Choroid plexus epithelial cell (primary cell): ENCODE measurements around the gene MRTFB.
A peak's percentile ranks its signal among the peaks of the same experiment; 100 is the strongest.

Source experiments
- DNase-seq: peaks from one replicate; pipeline ENCODE4 v3.0.0-alpha.2; 2010; ENCODE audit warnings: low read depth
- H3K4me3 ChIP-seq: 2 replicates; pipeline ENCODE4 v1.5.1; 2011; ENCODE audit warnings: low read depth, mild to moderate bottlenecking, control low read depth, low read length, moderate library complexity
- CTCF ChIP-seq: conservative IDR thresholded peaks from 2 replicates; pipeline ENCODE4 v1.5.1; 2011; ENCODE audit warnings: low read depth, mild to moderate bottlenecking, control low read depth, inconsistent platforms, low read length, moderate library complexity

Gene MRTFB

GRCh38 chr16:14050291-14051027 lies 20.7 kb upstream of the MRTFB start:
- DNase-seq = peak; percentile 21
- TF ChIP-seq CTCF = no peak

GRCh38 chr16:14051103-14051729 lies 19.9 kb upstream of the MRTFB start:
- DNase-seq = no peak
- no peak for TF ChIP-seq CTCF
- H3K4me3 ChIP-seq = no peak overlapping the region

More at GRCh38 chr16:14050291-14051027, 20.7 kb upstream of the MRTFB start:
- H3K4me3 ChIP-seq = no peak overlapping the region

DNA sequence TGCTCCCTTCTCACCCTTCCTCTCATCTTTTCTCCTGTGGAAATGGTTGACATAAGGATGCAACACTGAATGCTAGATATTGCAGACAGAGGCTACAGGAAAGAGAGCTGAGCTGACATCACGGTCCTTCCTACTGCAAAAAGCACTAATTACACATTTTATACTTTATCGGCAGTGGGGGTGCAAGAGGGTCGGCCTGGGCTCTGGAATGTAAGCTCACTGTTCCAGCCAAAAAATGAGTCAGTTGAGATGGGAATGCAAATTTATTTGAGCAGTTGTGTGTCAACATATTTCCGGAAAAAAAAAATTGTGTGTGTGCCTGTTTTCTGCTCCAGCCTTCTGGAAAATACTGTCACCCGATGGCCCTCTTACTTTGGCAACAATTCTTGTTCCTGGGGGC lies 14.1 kb upstream of the MRTFB start:
- DNase-seq = peak; percentile 57
- no peak for TF ChIP-seq CTCF
- H3K4me3 ChIP-seq = no peak overlapping the region

DNA sequence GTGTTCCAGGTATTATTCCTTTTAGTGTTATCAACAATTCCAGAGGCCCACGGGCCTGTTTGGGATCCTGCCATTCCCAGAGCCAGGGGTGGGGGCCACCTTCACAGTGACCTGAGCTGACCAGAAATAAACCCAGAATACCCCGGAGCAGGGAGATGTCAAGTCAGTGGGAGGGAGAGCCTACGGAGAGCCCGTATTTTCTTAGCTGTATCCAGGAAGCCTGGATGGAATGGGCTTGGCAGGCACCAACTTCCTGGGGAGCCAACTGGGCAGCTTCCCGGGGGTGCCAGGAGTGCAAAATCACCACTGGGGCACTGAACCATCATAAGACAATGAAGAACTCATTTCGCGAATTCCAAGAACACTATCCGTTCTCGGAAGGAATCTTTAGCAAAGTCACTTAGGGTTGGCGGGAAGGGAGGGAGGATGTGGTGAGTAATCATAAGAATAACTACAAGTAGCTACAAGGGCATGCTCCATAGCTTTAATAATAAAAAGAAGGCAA lies 13.2 kb upstream of the MRTFB start:
- DNase-seq = peak; percentile 44
- no peak for TF ChIP-seq CTCF
- no peak overlapping the region for H3K4me3 ChIP-seq

DNA sequence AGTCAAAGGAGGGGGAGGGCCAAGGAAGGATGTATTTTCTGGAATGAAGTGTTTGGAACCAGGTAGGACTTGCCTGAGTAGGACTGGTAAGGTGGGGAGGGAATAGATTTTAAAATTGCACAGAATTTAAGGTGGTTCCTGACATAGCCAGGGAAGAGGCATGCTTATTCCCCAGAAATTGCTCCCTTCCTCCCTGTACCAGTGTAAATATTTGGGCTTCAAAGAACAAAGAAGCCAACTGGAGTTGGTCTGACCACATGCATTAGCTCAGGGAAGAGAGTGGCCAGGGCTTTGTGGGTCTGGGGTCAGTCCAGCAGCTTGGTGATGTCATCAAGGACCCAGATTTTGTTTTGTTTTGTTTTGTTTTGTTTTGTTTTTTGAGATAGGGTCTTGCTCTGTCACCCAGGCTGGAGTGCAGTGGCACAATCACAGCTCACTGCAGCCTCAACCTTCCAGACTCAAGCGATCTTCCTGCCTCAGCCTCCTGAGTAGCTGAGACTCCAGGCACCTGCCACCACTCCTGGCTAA lies 9.3 kb upstream of the MRTFB start:
- H3K4me3 ChIP-seq = no peak overlapping the region
- TF ChIP-seq CTCF = no peak
- DNase-seq = no peak

- no peak for TF ChIP-seq CTCF
- no peak for DNase-seq
Measured at GRCh38 chr16:14062261-14062660, 8.9 kb upstream of the MRTFB start.

More at GRCh38 chr16:14062261-14062660, 8.9 kb upstream of the MRTFB start:
- H3K4me3 ChIP-seq = no peak overlapping the region
